GM18858 (cell line): ENCODE measurements around the gene CCDC159.

Source experiments
- ATAC-seq: cut with Tn5 transposase; IDR thresholded peaks from one replicate; pipeline ENCODE4 v1.9.1; 2021; ENCODE audit not compliant: unreplicated experiment

Gene CCDC159

DNA sequence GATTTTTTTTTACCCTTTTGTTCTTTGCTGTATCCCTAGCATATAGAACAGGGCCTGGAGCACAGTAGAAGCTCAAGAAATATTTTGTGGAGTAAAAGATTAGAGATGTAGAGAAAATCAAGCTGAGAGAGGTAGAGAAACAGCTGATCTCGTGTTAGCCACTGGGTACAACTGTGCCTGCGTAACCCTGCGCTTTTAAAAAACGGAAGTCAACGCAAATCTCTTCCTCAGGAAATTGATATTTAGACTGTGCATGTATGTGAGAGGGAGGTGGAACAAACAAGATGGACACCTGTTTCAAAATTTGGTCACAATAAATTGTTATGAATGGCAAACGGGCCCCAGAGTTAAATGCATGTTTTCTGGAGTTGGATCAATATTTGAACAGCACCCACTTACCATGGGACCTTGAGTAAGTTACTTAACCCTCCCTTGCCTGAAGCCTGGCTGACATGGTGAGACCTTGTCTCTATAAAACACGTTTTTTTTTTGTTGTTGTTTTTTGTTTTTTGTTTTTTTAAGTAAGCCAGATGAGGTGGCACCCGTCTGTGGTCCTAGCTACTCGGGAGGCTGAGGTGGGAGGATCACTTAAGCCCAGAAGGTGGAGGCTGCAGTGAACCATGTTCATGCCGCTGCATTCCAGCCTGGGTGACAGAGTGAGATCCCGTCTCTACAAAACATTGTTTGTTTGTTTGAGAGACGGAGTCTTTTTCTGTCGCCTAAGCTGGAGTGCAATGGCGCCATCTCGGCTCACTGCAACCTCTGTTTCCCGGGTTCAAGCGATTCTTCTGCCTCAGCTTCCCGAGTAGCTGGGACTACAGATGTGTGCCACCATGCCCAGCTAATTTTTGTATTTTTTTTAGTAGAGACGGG is 41.1 kb downstream of the CCDC159 start:
- ATAC-seq, result no peak

DNA sequence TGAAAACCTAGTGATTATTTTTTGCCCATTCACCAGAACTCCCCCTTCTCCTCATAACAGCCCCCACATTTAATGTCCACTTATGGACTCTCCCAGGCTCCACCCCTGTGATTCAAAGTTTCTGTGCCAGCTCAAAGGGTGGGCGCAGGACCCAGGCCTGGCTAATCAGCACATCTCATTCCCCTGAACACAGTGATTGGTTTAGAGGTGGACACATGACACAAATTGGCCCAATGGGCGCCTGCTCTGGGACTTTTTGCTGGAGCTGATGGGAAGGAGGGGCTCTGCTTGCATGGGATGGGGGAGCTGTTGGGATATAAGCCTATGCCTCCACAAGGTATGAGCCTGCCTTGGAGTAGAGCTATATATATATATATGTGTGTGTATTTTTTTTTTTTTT is 44.0 kb downstream of the CCDC159 start:
- no peak for ATAC-seq

DNA sequence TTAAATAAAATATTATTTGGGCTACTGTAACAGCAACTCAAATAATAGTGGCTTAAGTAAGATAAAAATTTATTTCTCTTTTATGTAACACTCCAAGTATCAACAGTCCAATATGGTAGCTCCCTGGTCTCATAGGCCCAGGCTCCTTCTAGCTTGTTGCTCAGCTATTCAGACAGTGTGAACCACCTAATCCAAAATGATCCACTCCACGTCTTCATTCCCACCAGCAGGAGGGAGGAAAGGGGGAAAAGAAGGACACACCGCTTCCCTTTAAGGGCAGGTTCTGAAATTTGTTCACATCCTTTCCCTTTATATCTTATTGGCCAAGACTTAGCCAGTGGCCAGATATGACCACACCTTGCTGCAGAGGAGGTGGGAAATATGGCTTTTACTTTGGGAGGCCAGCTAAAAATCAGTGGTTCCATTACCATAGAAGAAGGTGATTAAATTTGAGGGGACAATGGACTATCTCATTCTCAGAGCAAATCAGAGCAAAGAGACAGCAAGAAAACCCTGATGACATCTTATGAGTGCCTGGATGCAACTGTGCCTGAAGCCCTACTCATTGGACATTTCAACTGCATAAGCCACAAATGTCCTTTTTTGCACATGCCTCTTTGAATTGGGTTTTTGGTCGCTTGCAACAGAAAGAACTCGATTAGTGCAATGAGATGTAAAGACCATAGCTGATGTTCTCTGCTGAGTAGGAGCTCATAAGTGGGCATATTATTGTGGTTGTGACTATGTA is 44.8 kb downstream of the CCDC159 start:
- ATAC-seq, result no peak

DNA sequence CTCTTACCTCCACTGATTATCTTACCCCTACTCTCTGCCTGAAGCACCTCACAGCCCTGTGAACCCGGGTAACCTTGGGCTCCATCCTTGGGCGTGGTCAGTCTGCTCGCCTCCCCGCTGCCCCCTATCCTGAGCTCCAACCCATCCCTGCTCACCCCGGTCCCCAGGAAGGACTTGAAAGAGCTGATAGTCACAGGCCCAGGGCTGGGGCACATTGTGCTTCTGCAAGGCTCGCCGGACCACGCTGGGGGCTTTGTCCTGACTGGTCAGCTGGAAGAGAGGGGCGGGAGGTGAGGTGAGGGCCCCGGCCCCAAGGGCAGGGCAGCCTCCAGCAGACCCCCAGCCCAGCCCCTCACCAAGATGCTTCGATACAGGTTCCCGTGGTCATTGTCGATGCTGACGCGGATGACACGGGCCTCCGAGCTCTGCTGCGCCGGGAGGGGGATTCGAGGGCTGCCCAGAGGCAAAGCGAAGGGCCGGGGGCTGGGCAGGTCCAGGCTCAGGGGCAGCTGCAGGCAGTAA is 50.8 kb downstream of the CCDC159 start:
- no peak for ATAC-seq

DNA sequence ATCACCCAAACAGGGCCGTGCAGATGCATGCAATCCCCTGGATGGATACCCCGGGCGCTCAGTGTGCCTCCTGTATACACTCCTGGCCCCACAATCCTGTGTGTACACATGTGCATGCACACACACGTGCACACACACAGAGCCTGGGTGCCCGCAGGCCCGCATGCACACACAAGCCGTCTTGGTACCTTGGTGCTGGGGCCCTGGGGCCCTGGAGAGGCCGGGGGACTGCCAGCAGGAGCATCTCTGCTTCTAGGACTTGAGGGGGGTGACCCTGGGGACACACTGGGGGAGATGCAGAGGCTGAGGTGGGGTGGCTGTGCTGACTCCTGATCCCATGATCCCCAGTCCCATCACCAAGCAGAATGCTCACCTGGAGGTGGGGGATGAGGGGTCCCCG is 53.3 kb downstream of the CCDC159 start:
- no peak for ATAC-seq

DNA sequence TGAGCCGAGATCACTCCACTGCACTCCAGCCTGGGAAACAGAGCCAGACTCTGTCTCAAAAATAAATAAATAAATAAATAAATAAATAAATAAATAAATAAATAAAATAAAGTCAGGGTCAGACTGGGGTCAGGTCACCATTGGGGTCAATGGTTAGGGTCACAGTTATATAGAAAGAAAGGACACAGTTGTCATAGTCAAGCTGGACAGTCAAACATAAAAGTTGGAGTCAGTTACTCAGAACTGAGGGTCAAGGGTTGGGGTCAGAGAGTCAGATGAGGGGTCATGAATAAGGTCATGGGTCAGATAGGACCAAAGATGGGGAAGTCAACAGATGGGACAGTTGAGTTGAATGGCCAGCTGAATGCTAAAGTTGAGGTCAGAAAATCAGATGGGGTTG is 54.5 kb downstream of the CCDC159 start:
- ATAC-seq, result no peak

DNA sequence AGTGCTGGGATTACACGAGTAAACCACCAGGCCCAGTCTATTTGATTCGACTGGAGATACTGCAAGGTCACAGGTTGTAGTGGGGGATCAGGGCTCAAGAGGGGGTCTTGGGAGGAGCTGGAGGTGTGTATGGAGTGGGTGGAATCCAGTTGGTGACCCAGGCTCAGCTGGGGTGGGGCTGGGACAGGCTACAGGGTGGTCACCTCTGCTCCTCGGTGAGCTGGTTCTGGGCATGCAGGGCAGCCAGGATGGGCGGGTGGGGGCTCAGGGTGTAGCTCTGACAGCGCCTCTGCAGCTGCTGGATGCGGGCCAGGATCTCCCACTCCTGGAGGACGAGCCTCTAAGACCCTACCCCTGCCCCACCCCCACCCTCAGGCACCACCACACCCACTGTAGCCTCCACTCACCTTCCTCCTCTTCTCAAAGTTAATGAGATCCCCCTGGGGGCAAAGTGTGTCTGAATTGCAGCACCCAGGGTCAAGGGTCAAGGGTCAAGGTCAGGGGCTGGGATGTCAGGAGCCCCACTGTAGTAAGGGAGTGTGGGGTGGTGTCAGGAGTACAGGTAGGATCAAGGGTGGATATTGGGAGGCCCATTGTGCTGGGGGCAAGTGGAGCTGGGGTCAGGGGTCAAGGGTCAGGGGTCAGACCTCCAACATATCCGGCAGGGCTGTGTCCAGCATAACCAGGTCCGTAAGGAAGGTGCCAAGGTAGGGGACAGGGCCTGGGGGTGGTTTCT is 55.7 kb downstream of the CCDC159 start:
- ATAC-seq, result no peak
